NCI-H2227 (cell line): ENCODE data around the gene GK.
"Not testable (repeated sequence)": the region's sequence is repeated elsewhere in the genome, so short reads cannot be mapped to it uniquely, and the experiment has no call there.

Experiments
- DNase-seq: peaks from one replicate; lab custom pipeline; 2025; ENCODE audit not compliant: unreplicated experiment; lab: John Stamatoyannopoulos, UW

GK gene

DNA sequence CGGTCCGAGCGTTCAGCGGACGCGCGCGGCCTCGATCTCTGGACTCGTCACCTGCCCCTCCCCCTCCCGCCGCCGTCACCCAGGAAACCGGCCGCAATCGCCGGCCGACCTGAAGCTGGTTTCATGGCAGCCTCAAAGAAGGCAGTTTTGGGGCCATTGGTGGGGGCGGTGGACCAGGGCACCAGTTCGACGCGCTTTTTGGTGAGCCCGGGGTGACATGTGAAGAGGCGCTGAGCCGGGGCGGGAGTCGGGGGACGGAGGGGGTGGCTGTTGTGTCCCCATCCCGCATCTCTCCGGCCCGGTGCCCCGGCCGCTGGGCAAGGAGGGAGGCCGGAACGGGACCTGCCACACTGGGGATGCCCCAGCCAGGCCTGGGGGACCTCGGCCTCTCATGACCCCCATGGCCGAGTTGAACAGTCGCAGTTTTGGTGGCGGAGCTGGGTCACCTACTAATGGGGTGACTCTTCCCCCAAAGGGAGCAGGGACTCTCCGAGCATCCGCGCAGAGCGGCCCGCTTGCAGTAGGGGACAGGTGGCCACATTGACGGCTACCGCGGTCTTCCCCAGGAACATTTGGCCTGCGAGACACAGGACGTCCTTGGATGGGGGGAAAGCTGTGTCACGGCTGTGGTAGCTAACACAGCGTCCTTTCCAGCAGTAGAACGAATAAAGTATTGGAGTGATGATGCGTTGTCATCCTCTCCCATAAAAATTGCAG lies at the start of gene GK:
Gene GK (plus strand): TSS at position 9 of the 717 bp plus-strand sequence. CDS start 115 bp downstream, at position 124.
- DNase-seq = peak; percentile 23

GRCh38 chrX:30607155-30607554 lies 46.1 kb upstream of the GK start:
- no peak for DNase-seq

DNA sequence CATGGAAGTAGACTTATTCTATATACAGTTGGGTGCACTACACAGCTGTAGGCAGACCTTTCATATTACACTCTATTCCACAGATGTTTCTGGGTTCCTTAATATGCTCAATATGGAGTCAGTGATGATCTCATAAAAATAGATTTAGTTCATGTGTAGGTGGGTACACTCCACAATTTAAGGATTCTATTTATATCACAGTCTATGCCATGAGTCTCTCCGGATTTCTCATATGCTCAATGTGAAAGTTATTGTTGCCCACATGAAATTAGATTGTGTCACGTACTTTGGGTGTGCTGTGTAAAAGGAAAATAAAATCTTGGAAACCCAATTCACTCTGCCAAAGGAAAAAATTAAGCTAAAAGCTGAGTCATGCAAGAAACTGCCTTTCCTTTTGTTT lies 43.2 kb upstream of the GK start:
- DNase-seq = no peak

DNA sequence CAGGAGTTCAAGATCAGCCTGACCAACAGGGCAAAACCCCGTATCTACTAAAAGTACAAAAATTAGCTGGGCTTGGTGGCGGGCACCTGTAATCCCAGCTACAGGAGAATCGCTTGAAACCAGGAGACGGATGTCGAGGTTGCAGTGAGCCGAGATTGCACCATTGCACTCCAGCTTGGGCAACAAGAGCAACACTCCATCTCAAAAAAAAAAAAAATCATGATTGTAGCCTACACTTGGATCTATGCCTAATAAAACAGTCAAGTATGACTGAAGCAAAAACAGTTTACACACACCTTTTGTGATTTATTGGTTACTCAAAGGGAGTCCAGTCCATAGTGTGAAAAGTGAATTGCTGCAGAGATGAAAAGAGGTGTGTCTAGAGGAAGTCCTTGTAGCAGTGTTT lies 41.0 kb upstream of the GK start:
- DNase-seq = no peak

- no peak for DNase-seq
Measured at GRCh38 chrX:30613721-30614120, 39.5 kb upstream of the GK start.

DNA sequence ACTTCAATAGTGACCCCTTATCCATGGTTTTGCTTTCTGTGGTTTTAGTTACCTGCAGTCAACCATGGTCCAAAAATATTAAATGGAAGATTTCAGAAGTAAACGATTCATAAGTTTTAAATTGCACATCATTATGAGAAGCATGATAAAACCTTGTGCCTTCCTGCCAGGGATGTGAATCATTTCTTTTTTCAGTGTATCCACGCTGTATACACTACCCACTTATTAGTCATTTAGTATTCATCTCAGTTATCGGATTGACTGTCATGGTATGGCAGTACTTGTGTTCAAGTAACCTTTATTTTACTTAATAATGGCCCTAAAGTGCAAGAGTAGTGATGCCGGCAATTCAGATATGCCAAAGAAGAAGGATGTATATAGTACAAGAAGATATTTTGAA lies 38.0 kb upstream of the GK start:
- no peak for DNase-seq

- DNase-seq = no peak
Measured at GRCh38 chrX:30618160-30618765, 35.0 kb upstream of the GK start.

DNA sequence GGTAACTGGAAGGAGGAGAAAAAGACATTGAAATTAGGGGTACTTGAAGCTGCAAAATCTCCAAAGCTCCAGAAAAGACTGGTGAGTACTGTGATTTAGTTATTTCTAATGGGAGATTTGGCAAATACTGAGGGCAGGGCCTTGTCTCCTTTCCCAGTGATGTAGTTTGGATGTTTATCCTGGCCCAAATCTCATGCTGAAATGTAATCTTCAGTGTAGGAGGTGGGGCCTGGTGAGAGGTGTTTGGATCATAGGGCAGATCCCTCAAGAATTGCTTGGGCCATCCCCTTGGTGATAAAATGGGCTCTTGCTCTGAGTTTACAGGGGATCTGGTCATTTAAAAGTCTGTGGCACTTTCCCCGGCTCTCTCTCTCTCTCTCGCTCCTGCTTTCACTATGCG lies 33.1 kb upstream of the GK start:
- no peak for DNase-seq

- DNase-seq = no peak
Measured at GRCh38 chrX:30620980-30621618, 32.1 kb upstream of the GK start.

DNA sequence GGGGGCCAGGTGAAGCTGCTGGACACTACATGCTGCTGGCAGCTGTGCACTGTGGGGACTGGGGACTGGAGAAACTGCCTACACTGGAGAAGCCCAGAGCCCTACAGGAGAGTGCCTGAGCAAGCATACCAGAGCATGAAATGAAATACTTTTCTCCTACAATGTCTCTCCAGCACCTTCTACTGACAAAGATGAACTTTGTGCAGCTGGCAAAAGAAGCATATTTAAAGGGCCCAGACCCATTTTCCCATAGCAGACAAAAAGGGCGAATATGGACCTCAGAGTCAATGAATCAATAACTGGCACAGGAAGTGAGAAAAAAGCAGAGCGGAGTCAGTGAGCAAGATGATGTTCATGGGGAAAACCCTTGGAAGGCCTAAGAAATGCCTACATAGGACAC lies 30.9 kb upstream of the GK start:
- no peak for DNase-seq

DNA sequence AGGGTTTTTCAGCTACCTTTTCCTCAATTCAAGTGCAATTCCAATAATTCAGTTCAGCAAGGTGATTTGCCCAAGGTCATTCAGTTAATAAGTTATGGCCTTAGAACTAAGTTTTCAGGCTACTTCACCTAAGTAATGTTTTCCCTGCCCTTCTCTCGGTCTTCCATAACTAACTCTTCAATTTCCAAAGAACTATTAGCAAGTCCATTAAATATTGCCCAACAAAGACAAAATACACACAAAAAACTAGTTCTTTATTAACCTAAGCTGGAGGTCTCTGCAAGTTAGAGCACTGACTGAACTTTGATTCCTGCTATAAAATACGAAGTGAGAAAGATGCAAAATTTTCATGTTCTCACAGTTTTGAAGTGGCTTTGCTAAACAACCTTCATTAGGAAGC lies 26.8 kb upstream of the GK start:
- no peak for DNase-seq

DNA sequence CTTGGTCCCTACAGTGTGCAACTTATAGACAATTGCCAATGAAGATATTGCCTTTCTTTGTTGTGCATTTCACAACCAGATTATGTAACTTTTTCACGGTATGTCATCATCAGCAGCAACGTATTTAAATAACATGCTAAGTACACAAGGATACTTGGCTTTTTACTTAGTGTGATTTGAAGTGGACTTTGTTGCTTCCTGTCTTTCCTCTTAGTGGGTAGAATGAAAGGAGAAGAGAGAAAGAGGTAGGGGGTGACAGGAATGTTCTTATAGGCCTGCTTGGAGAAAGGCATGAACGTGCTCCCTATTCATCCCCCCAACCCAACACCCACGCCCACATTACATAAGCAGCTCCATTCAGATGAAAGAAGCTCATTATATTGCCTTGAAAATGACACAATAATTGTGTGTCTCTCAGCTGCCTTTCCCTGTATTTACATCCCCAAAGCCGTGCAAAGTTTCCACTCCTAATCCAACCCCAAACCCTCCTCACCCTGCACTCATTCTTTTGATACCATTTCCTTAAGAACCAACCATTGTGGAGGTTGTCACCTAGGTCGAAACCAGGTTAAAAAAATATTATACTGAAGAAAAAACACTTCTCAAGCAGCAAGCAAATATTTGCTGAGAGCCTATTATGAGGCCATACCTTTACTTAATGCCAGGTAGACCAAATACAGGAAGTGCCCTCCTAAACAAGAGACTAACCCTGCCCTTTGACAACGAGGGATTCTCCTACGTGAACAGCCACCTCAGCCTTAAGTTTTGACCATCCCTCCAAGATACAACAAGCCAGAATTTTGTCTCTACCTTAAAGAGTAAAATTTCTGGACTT lies 25.2 kb upstream of the GK start:
- no peak for DNase-seq

- DNase-seq = not testable (repeated sequence)
Measured at GRCh38 chrX:30634070-30634469, 19.2 kb upstream of the GK start.

- no peak for DNase-seq
Measured at GRCh38 chrX:30635630-30636029, 17.6 kb upstream of the GK start.

GRCh38 chrX:30637874-30638815 lies 15.1 kb upstream of the GK start:
- DNase-seq = no peak

GRCh38 chrX:30639702-30640101 lies 13.5 kb upstream of the GK start:
- DNase-seq = not testable (repeated sequence)

DNA sequence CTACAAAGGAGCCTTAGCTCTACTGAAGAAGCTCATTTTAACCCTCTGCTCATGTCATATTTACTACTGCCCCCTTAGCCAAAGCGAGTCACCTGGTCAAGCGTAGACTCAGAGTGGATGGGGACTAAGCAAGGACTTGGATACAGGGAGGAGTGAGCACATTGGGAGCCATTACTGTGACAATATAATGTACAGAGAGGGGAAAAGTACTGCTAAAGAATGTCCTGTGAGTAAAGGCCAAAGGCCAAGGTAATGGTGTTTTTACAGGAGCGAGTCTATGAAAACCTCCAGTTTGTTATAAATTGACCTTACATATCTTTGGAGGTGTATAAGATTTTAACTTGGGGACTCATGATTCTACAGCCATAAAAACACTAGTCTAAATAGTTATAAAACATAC lies 10.6 kb upstream of the GK start:
- no peak for DNase-seq

GRCh38 chrX:30643313-30643821 lies 9.9 kb upstream of the GK start:
- DNase-seq = no peak

DNA sequence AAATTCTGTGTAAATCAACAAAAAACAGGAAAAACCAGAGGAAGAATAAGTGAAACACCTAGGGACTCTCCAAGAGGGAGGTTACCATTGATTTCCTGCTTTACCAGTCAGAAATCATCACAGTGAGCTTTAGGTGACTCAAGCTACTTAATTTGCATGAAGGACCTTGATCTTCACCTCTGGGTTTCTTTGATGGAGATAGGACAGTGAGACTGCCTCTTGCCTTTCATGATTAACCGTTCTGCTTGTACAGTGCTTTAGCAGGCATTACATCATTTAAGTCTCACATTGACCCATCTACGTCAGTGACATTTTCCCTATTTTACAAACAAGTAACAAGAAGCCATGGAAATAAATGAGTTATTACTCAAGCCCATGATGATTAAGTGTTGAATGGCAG lies 3.4 kb upstream of the GK start:
- no peak for DNase-seq
